ENCODE results near the gene FDPS.
"Not testable (repeated sequence)": the region's sequence is repeated elsewhere in the genome, so short reads cannot be mapped to it uniquely, and the experiment has no call there.

The FDPS gene

GRCh38 chr1:155285063-155285462 lies 23.6 kb upstream of the FDPS start:
- no peak for DNase-seq

GRCh38 chr1:155285631-155286044 lies 23.0 kb upstream of the FDPS start:
- DNase-seq = no peak

- no peak for DNase-seq
Measured at GRCh38 chr1:155286544-155286943, 22.1 kb upstream of the FDPS start.

- no peak for DNase-seq
Measured at GRCh38 chr1:155287987-155288543, 20.6 kb upstream of the FDPS start.

- not testable (repeated sequence) for DNase-seq
Measured at GRCh38 chr1:155291006-155291405, 17.7 kb upstream of the FDPS start.

GRCh38 chr1:155293086-155293749 lies 15.4 kb upstream of the FDPS start:
- no peak for DNase-seq

- no peak for DNase-seq
Measured at GRCh38 chr1:155294520-155295182, 14.0 kb upstream of the FDPS start.

GRCh38 chr1:155295183-155295941 lies 13.3 kb upstream of the FDPS start:
- no peak for DNase-seq

GRCh38 chr1:155295942-155296267 lies 12.8 kb upstream of the FDPS start:
- no peak for DNase-seq

- DNase-seq = no peak
Measured at GRCh38 chr1:155296661-155297060, 12.0 kb upstream of the FDPS start.

GRCh38 chr1:155297384-155297783 lies 11.3 kb upstream of the FDPS start:
- no peak for DNase-seq

GRCh38 chr1:155300024-155300423 lies 8.6 kb upstream of the FDPS start:
- DNase-seq = no peak

GRCh38 chr1:155300553-155301329 lies 7.9 kb upstream of the FDPS start:
- DNase-seq = no peak

- no peak for DNase-seq
Measured at GRCh38 chr1:155301342-155301841, 7.3 kb upstream of the FDPS start, which contains the start of gene PKLR. Gene PKLR (minus strand): TSS chr1:155301438. CDS start chr1:155301395, 43 bp downstream.

GRCh38 chr1:155304558-155305063 lies 4.1 kb upstream of the FDPS start:
- no peak for DNase-seq

- no peak for DNase-seq
Measured at GRCh38 chr1:155305881-155306391, 2.7 kb upstream of the FDPS start.

GRCh38 chr1:155307247-155307740 lies 1.4 kb upstream of the FDPS start:
- DNase-seq = no peak

- DNase-seq = peak in 13 of 58 donors; percentile 3 to 55 (median 20)
Measured at GRCh38 chr1:155309423-155310021, 856 bp downstream of the FDPS start.

- peak in 27 of 58 donors; percentile 6 to 60 (median 22) for DNase-seq
Measured at GRCh38 chr1:155313261-155313660, 4.6 kb downstream of the FDPS start.

- DNase-seq = no peak
Measured at GRCh38 chr1:155316922-155317321, 8.3 kb downstream of the FDPS start.
